GM12878 (cell line): Measurements from ENCODE around the gene GATA2.

Experiments used
- CREB1 ChIP-seq: IDR thresholded peaks from 2 replicates; pipeline ENCODE4 v1.6.1; 2012; ENCODE audit warnings: low read depth, mild to moderate bottlenecking, inconsistent platforms
- CTCF ChIP-seq, 3 experiments: IDR thresholded peaks in 2 of 3; conservative IDR thresholded peaks in 1 of 3; 2 replicates each; pipeline ENCODE4 v1.5.1; 2011; ENCODE audit warnings: low read depth in 3 of 3, low read length in 3 of 3, mild to moderate bottlenecking in 3 of 3, control low read depth in 2 of 3, moderate library complexity in 2 of 3, inconsistent platforms in 1 of 3, mixed read lengths in 1 of 3; ENCODE audit not compliant: control insufficient read depth in 2 of 3, insufficient read depth in 1 of 3; ENCODE audit errors: extremely low read depth in 1 of 3
- EED ChIP-seq: sonication (generic); IDR thresholded peaks from 2 replicates; pipeline ENCODE4 v1.6.1; 2016; ENCODE audit warnings: antibody characterized with exemption, low read depth
- HCFC1 ChIP-seq: fragments of 150-350 bp; IDR thresholded peaks from 2 replicates; pipeline ENCODE4 v1.6.1; 2014; ENCODE audit warnings: low read length
- MXI1 ChIP-seq: fragments of 150-350 bp; IDR thresholded peaks from 2 replicates; pipeline ENCODE4 v1.6.1; 2011; ENCODE audit warnings: low read depth, mild to moderate bottlenecking, inconsistent platforms, low read length, improper control_type of control experiment
- RFX5 ChIP-seq: IDR thresholded peaks from 2 replicates; pipeline ENCODE4 v1.6.1; 2011; ENCODE audit warnings: low read depth, low read length, improper control_type of control experiment
- SIN3A ChIP-seq: IDR thresholded peaks from 2 replicates; pipeline ENCODE4 v1.6.1; 2012; ENCODE audit warnings: low read depth, low read length, improper control_type of control experiment
- SUPT20H ChIP-seq: IDR thresholded peaks from 2 replicates; pipeline ENCODE4 v1.6.1; 2011; ENCODE audit warnings: low read depth, mild to moderate bottlenecking, low read length, moderate library complexity, borderline replicate concordance; ENCODE audit not compliant: control insufficient read depth
- USF2 ChIP-seq: IDR thresholded peaks from 2 replicates; pipeline ENCODE4 v1.6.1; 2011; ENCODE audit warnings: low read depth, low read length, improper control_type of control experiment, borderline replicate concordance

DNA sequence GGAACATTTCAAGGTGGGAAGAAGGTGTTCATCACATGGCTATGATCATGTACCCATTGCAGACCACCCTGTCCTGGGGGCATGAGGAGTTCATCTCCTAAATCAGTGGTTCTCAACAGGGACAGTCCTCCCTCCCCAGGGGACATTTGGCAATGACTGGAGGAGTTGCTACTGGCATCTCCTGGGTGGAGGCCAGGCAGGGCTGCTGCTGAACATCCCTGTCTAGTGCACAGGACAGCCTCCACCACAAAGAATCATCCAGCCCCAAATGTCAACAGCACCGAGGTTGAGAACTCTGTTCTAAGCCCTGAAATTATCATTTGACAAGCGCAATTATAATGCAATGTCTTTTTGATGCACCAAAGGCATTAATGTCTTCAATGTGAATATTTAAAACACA is 21.9 kb downstream of the GATA2 start:
- TF ChIP-seq SIN3A (no peak), CREB1 (no peak), RFX5 (no peak), CTCF (IDR thresholded peaks at IDR 0.05 in 2 of 3, conservative IDR thresholded peaks at IDR 0.05 in 1 of 3; ENCODE audit: control insufficient read depth in 2 of 3, extremely low read depth in 1 of 3, insufficient read depth in 1 of 3, low read depth in 3 of 3, low read length in 3 of 3) (no peak), MXI1 (no peak), SUPT20H (no peak), EED (no peak), USF2 (no peak), HCFC1 (no peak)
